GM19395 (cell line): ENCODE results near the gene DNAJC1.
"Not testable (repeated sequence)": the region's sequence is repeated elsewhere in the genome, so short reads cannot be mapped to it uniquely, and the experiment has no call there.

Experiments
- ATAC-seq: cut with Tn5 transposase; IDR thresholded peaks from one replicate; pipeline ENCODE4 v1.9.1; 2021; ENCODE audit warnings: mild to moderate bottlenecking, moderate library complexity; ENCODE audit not compliant: unreplicated experiment

The DNAJC1 gene

GRCh38 chr10:21733710-21734109, 269.8 kb downstream of the DNAJC1 start:
- ATAC-seq = no peak

GRCh38 chr10:21732067-21732772, 271.3 kb downstream of the DNAJC1 start:
- ATAC-seq = peak; percentile 94

- ATAC-seq = no peak
These were observed 274.9 kb downstream of the DNAJC1 start for GRCh38 chr10:21728618-21729017.

- no peak for ATAC-seq
These were observed 275.9 kb downstream of the DNAJC1 start for GRCh38 chr10:21727452-21728168.

GRCh38 chr10:21726601-21727225, 276.8 kb downstream of the DNAJC1 start:
- ATAC-seq = no peak

- ATAC-seq = peak; percentile 89
These were observed 278.7 kb downstream of the DNAJC1 start for GRCh38 chr10:21724687-21725367.

GRCh38 chr10:21724020-21724589, 279.4 kb downstream of the DNAJC1 start:
- ATAC-seq = no peak

- ATAC-seq = no peak
These were observed 281.3 kb downstream of the DNAJC1 start for GRCh38 chr10:21722209-21722608.

- no peak for ATAC-seq
These were observed 282.4 kb downstream of the DNAJC1 start for GRCh38 chr10:21721000-21721665.

GRCh38 chr10:21720090-21720489, 283.4 kb downstream of the DNAJC1 start:
- no peak for ATAC-seq

GRCh38 chr10:21719502-21719901, 284.0 kb downstream of the DNAJC1 start:
- no peak for ATAC-seq

- ATAC-seq = not testable (repeated sequence)
These were observed 286.0 kb downstream of the DNAJC1 start for GRCh38 chr10:21717437-21718054.

- ATAC-seq = no peak
These were observed 287.9 kb downstream of the DNAJC1 start for GRCh38 chr10:21715531-21716195.

- no peak for ATAC-seq
These were observed 290.6 kb downstream of the DNAJC1 start for GRCh38 chr10:21712975-21713374.

- ATAC-seq = no peak
These were observed 296.0 kb downstream of the DNAJC1 start for GRCh38 chr10:21707498-21707897.
